PC-3 (cell line): ENCODE results near the gene CBX6. TPM values are rescaled to one million over a fixed set of nuclear protein-coding genes. Genes with fewer than 3 reads are reported as not detected.

ENCODE experiments used
- ATAC-seq: fragments of 200-7000 bp; cut with Tn5 transposase; 2 replicates; pipeline ENCODE4 v1.9.1; 2020; ENCODE audit warnings: mild to moderate bottlenecking, moderate library complexity
- BruUV-seq: library from RNA; stranded (reverse); fragments of 400-500 nt; replicated peaks from 2 replicates; lab custom pipeline; 2021; lab: Mats Ljungman, UMichigan
- CTCF ChIA-PET: fragments of 300-600 bp; sonication (Branson Sonifier 250); formaldehyde crosslinking; loops from one replicate; lab custom pipeline; 2022; ENCODE audit warnings: antibody characterized with exemption; lab: Charles Lee
- POLR2A ChIA-PET: fragments of 300-600 bp; sonication (Branson Sonifier 250); formaldehyde crosslinking; loops from one replicate; lab custom pipeline; 2022; ENCODE audit warnings: antibody characterized with exemption; ENCODE audit not compliant: unreplicated experiment; lab: Charles Lee
- DNase-seq: peaks from one replicate; pipeline ENCODE4 v3.0.0-alpha.2; 2015
- H2AFZ ChIP-seq: fragments of 300-600 bp; sonication (generic); 2 replicates; pipeline ENCODE4 v1.6.0; 2016; ENCODE audit warnings: antibody characterized with exemption, low read length
- H3F3A ChIP-seq: fragments of 300-600 bp; sonication (generic); one replicate; pipeline ENCODE4 v1.6.0; 2017; ENCODE audit warnings: antibody characterized with exemption, low read length, control low read depth, mild to moderate bottlenecking; ENCODE audit not compliant: unreplicated experiment
- H3K27ac ChIP-seq: fragments of 300-600 bp; sonication (generic); 2 replicates; pipeline ENCODE4 v1.5.1; 2016; ENCODE audit warnings: mild to moderate bottlenecking, low read length
- H3K27me3 ChIP-seq: fragments of 300-600 bp; sonication (generic); 2 replicates; pipeline ENCODE4 v1.6.1; 2016; ENCODE audit warnings: low read length, mixed read lengths
- H3K36me3 ChIP-seq: fragments of 300-600 bp; sonication (generic); 2 replicates; pipeline ENCODE4 v1.6.1; 2016; ENCODE audit warnings: low read depth, mixed run types, low read length, mixed read lengths
- H3K4me1 ChIP-seq: fragments of 300-600 bp; sonication (generic); 2 replicates; pipeline ENCODE4 v1.5.1; 2016; ENCODE audit warnings: low read length; ENCODE audit not compliant: insufficient read depth
- H3K4me2 ChIP-seq: fragments of 300-600 bp; sonication (generic); 2 replicates; pipeline ENCODE4 v1.6.0; 2016; ENCODE audit warnings: low read length
- H3K4me3 ChIP-seq: fragments of 300-600 bp; sonication (generic); 2 replicates; pipeline ENCODE4 v1.5.1; 2016; ENCODE audit warnings: mild to moderate bottlenecking, low read length, mixed read lengths
- H3K79me2 ChIP-seq: fragments of 300-600 bp; sonication (generic); 2 replicates; pipeline ENCODE4 v1.6.1; 2017; ENCODE audit warnings: low read length, mixed read lengths
- H3K9ac ChIP-seq: fragments of 300-600 bp; sonication (generic); 2 replicates; pipeline ENCODE4 v1.6.0; 2016; ENCODE audit warnings: mild to moderate bottlenecking, low read length
- H3K9me2 ChIP-seq: fragments of 300-600 bp; sonication (generic); replicated peaks from 2 replicates; pipeline ENCODE4 v1.6.1; 2016; ENCODE audit warnings: mixed run types, low read length, mixed read lengths
- H3K9me3 ChIP-seq: fragments of 300-600 bp; sonication (generic); 2 replicates; pipeline ENCODE4 v1.6.1; 2016; ENCODE audit warnings: low read length, mixed read lengths
- H4K20me1 ChIP-seq: fragments of 300-600 bp; sonication (generic); 2 replicates; pipeline ENCODE4 v1.6.1; 2016; ENCODE audit warnings: low read length, mixed read lengths
- EZH2 ChIP-seq: fragments of 300-600 bp; sonication (generic); IDR thresholded peaks from one replicate; pipeline ENCODE4 v1.6.1; 2017; ENCODE audit warnings: antibody characterized with exemption, mild to moderate bottlenecking, low read length; ENCODE audit not compliant: unreplicated experiment
- EZH2phosphoT487 ChIP-seq: fragments of 300-600 bp; sonication (generic); IDR thresholded peaks from 2 replicates; pipeline ENCODE4 v1.6.1; 2018; ENCODE audit warnings: mild to moderate bottlenecking, antibody characterized with exemption, low read length, borderline replicate concordance
- intact Hi-C: fragments of 100-400 bp; cut with micrococcal nuclease; formaldehyde crosslinking; loops from 2 replicates; pipeline ENCODE4 v1.9.0; 2023
- total RNA-seq: library from RNA; depleted of rRNA; stranded (reverse); fragments of >200 nt; gene quantifications from 2 replicates; pipeline ENCODE4 v1.2.3, GENCODE V29; 2014
- TF ChIP-seq, protein P1 (sequence below): fragments of 300-600 bp; sonication (generic); conservative IDR thresholded peaks from 2 replicates; pipeline ENCODE4 v1.5.1; 2017; ENCODE audit warnings: antibody characterized with exemption, low read depth, mild to moderate bottlenecking, low read length

Gene CBX6
- total RNA-seq, 1 experiment from 2014 or later: 37.5 TPM

- no peak for ATAC-seq
- intact Hi-C loops: no loop called here
- H4K20me1 ChIP-seq: no peaks in the 10 kb centered on the region
These were observed 9.4 kb downstream of the CBX6 start for GRCh38 chr22:38862375-38863329.

DNA sequence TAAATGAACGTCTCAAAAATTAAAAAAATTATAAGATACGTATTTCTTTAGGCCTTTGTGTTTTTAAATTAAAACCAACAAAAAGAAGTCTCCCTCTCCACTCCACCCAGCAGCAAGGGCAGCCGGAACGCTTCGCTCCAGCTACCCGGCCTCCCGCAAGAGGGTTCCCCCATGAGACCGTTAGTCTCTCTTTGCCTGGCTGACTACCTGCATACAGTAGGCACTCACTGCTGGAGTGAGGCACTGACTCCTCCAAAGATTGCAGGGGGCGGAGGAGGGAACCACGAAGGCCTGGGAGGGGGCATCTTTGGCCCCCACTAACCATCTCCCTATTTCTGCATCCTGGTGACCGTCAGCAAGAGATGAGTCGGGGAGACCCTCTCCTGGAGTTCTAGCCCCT, 10.1 kb downstream of the CBX6 start:
- H3K9me2 ChIP-seq: no peaks in the 10 kb centered on the region
- H3K9ac ChIP-seq: no peak overlapping the region
- CTCF ChIA-PET: no interaction called here
- no peak overlapping the region for H3K4me2 ChIP-seq
- H3K27ac ChIP-seq: no peak overlapping the region
- no peak for ATAC-seq
- no peak for DNase-seq
- H3K4me3 ChIP-seq: no peak overlapping the region
- H3K9me3 ChIP-seq: no peaks in the 10 kb centered on the region
- H2AFZ ChIP-seq: no peak overlapping the region
- no TSS peak for BruUV-seq
- TF ChIP-seq, protein P1, sequence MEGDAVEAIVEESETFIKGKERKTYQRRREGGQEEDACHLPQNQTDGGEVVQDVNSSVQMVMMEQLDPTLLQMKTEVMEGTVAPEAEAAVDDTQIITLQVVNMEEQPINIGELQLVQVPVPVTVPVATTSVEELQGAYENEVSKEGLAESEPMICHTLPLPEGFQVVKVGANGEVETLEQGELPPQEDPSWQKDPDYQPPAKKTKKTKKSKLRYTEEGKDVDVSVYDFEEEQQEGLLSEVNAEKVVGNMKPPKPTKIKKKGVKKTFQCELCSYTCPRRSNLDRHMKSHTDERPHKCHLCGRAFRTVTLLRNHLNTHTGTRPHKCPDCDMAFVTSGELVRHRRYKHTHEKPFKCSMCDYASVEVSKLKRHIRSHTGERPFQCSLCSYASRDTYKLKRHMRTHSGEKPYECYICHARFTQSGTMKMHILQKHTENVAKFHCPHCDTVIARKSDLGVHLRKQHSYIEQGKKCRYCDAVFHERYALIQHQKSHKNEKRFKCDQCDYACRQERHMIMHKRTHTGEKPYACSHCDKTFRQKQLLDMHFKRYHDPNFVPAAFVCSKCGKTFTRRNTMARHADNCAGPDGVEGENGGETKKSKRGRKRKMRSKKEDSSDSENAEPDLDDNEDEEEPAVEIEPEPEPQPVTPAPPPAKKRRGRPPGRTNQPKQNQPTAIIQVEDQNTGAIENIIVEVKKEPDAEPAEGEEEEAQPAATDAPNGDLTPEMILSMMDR: no peak
- no peak for TF ChIP-seq EZH2phosphoT487
- intact Hi-C loops: no loop called here
- H3K4me1 ChIP-seq: no peaks in the 10 kb centered on the region
- no peaks in the 10 kb centered on the region for H3K27me3 ChIP-seq
- H3K79me2 ChIP-seq: no peaks in the 10 kb centered on the region
- no peaks in the 10 kb centered on the region for H3K36me3 ChIP-seq
- no peaks in the 10 kb centered on the region for H4K20me1 ChIP-seq
- H3F3A ChIP-seq: no peaks in the 10 kb centered on the region
- POLR2A ChIA-PET: no interaction called here

More at GRCh38 chr22:38862375-38863329, 9.4 kb downstream of the CBX6 start:
- no peak overlapping the region for H3K4me2 ChIP-seq
- 0 out of 2 replicates have a peak, but pooled peaks cover 3% of the 10 kb centered on the region for H3K79me2 ChIP-seq
- TF ChIP-seq EZH2 (no peak), EZH2phosphoT487 (no peak)
- TF ChIP-seq, protein P1: no peak
- H3K9me3 ChIP-seq: no peaks in the 10 kb centered on the region
- no peak overlapping the region for H3K4me3 ChIP-seq
- POLR2A ChIA-PET: no interaction called here
- no peaks in the 10 kb centered on the region for H3F3A ChIP-seq
- BruUV-seq: no TSS peak
- no peak overlapping the region for H3K27ac ChIP-seq
- H3K9me2 ChIP-seq: no peaks in the 10 kb centered on the region
- H3K36me3 ChIP-seq: no peaks in the 10 kb centered on the region
- no peaks in the 10 kb centered on the region for H3K4me1 ChIP-seq
- no peaks in the 10 kb centered on the region for H3K27me3 ChIP-seq
- no peak overlapping the region for H3K9ac ChIP-seq
- CTCF ChIA-PET: no interaction called here
- no peak overlapping the region for H2AFZ ChIP-seq
- no peak for DNase-seq
